PC-3 (cell line): ENCODE results near the gene C9orf43.

Source experiments
- CTCF ChIP-seq: fragments of 300-600 bp; sonication (generic); conservative IDR thresholded peaks from 2 replicates; pipeline ENCODE4 v1.5.1; 2017; ENCODE audit warnings: antibody characterized with exemption, low read depth, mild to moderate bottlenecking, low read length
- EZH2 ChIP-seq: fragments of 300-600 bp; sonication (generic); IDR thresholded peaks from one replicate; pipeline ENCODE4 v1.6.1; 2017; ENCODE audit warnings: antibody characterized with exemption, mild to moderate bottlenecking, low read length; ENCODE audit not compliant: unreplicated experiment
- EZH2phosphoT487 ChIP-seq: fragments of 300-600 bp; sonication (generic); IDR thresholded peaks from 2 replicates; pipeline ENCODE4 v1.6.1; 2018; ENCODE audit warnings: mild to moderate bottlenecking, antibody characterized with exemption, low read length, borderline replicate concordance

GRCh38 chr9:113368982-113369854 is 41.3 kb upstream of the C9orf43 start:
- TF ChIP-seq CTCF, result no peak
- no peak for TF ChIP-seq EZH2
- no peak for TF ChIP-seq EZH2phosphoT487
